Left lobe of liver (tissue), 2 donors: ENCODE results near the gene ENTPD8. TPM values are rescaled to one million over a fixed set of nuclear protein-coding genes. Genes with fewer than 3 reads are reported as not detected.
A peak's percentile ranks its signal among the peaks of the same experiment; 100 is the strongest.
"Not testable (repeated sequence)": the region's sequence is repeated elsewhere in the genome, so short reads cannot be mapped to it uniquely, and the experiment has no call there.

Experiments
- ATAC-seq: fragments of 200-7000 bp; cut with Tn5 transposase; one replicate; pipeline ENCODE4 v1.9.1; 2020; ENCODE audit warnings: mild to moderate bottlenecking, moderate library complexity
- DNase-seq: peaks from one replicate; pipeline ENCODE4 v3.0.0-alpha.2; 2020; ENCODE audit warnings: low spot score
- total RNA-seq: library from RNA; stranded (reverse); gene quantifications from one replicate; pipeline ENCODE4 v1.2.1, GENCODE V29; 2021
- donor health status: DM: no; HTN: no; CAD: no; lungs with moderate emphysema.
- donor health status: DM: no; HTN: yes; CAD: no.

ENTPD8 gene
- total RNA-seq, 1 donor from 2014 or later, result 9.0 TPM

GRCh38 chr9:137395666-137396010 is 45.5 kb downstream of the ENTPD8 start:
- no peak for DNase-seq
- no peak for ATAC-seq

GRCh38 chr9:137394866-137395665 is 46.1 kb downstream of the ENTPD8 start:
- DNase-seq (no peak), ATAC-seq (no peak)

DNA sequence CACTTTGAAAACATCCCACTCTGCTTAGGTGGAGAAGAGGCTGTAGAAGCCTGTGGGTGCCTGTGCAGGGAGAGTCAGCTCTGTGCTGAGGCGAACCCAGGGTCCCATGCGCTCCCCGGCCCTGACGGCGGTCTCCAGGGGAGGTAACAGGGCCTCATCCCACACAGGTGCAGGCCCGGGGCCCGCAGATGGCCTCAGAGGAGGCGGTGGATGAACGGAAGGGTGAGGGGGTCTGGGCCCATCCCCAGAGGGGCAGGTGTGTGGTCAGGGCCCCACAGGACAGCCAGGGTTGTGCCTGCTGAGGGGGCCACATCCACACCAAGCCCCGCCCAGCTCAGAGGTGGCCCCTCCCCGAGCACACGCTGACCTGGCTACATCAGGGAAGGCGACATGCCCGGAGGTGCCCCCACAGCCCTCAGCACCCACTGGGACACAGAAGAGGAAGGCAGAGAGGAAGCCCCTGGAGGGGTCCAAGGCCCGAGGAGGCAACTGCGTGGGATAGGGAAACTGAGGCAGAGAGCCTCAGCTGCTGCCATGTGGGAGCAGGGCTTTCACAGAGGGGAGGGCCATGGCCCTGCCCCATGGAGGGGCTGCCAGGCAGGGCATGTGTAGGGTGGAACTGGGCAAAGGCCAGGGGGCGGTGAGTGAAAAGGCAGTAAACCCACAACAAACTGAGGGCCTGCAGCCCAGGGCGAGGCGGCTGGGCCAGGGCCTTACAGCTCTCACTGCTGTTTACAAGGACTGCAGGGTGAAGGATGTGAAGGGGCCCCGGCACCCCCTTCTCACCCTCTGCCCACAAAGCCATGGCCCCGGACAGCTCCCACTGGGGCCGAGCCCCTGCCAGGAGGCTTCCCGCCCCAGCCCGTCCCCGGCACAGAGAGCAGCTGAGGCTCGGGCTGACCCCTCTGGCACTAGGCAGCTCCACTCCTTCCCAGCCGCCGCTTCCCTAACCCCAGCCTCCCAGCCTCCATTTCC is 47.7 kb downstream of the ENTPD8 start:
- DNase-seq (no peak), ATAC-seq (no peak)

DNA sequence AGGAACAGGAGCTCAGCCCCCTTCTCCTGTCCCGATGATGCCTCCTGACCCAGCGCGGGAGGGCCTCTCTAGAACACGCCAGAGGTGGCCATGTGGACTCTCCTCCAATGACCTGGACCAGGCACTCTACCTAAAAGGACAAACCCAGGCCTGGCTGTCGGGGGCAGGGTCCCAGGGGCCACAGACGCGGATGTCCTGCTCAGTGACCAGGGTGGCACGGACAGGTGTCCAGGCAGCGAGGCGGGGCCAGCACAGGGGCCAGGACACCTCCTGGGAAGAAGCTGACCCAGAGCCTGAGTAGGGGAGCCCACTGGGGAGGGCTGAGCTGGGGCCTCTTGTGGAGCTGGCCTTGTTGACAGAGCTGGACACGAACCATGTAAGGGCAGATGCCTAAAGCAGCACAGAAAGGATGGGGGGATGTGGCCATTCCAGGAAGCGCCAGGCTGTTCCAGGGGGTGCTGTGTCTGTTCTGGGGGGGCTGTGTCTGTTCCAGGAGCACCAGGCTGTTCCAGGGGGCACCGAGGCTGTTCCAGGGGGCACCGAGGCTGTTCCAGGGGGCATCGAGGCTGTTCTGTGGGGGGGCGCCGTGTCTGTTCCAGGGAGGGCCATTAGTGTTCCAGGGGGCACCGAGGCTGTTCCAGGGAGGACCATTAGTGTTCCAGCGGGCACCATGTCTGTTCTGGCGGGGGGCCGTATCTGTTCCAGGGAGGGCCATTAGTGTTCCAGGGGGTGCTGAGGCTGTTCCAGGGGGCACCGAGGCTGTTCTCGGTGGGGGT is 48.7 kb downstream of the ENTPD8 start:
- ATAC-seq (no peak), DNase-seq (no peak)

GRCh38 chr9:137391411-137391754 is 49.8 kb downstream of the ENTPD8 start:
- no peak for ATAC-seq

DNA sequence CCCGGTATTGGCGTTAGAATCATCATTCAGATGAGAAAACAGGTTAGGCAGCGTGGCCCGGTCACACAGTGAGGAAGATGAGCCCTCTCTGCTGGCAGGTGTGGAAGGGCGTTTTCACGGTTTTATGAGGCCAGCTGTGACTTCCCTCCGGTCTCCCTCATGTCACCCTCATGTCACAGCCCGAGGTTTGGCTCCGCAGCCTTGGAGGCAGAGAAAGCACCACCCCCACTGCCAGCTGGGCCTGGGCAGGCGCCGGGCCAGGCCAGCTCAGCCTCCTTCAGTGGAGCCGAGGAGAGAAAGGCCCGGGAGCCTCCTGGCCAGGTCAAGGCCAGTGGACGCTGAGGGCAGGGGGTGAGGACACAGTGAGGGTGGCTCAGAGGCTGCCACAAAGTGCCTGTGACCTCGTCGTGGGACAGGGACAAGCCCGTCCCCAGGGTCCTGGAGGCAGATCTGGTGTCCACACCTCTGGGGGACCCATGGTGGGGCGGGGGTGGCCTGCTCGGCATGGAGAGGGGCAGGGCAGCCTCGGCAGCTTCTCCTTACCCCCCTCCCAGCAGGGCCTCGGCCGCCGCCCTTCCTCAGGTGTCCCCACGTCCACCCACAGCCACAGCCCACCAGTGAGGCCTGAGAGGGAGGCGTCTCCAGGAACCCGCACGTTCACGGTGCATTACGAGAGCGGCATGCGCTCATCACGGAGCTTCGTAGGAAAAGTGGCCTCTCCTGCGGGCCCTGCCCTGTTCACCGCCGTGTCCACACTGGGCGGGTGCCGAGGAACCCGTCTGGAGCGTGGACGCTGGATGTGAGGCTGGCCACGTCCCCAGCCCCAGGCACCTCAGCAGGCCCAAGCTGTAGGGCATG is 50.4 kb downstream of the ENTPD8 start:
- DNase-seq (no peak), ATAC-seq (peak; percentile 11)

More at GRCh38 chr9:137391411-137391754, 49.8 kb downstream of the ENTPD8 start:
- DNase-seq, result no peak

- no peak for DNase-seq
- no peak for ATAC-seq
Measured at GRCh38 chr9:137389428-137389746, 51.8 kb downstream of the ENTPD8 start.

DNA sequence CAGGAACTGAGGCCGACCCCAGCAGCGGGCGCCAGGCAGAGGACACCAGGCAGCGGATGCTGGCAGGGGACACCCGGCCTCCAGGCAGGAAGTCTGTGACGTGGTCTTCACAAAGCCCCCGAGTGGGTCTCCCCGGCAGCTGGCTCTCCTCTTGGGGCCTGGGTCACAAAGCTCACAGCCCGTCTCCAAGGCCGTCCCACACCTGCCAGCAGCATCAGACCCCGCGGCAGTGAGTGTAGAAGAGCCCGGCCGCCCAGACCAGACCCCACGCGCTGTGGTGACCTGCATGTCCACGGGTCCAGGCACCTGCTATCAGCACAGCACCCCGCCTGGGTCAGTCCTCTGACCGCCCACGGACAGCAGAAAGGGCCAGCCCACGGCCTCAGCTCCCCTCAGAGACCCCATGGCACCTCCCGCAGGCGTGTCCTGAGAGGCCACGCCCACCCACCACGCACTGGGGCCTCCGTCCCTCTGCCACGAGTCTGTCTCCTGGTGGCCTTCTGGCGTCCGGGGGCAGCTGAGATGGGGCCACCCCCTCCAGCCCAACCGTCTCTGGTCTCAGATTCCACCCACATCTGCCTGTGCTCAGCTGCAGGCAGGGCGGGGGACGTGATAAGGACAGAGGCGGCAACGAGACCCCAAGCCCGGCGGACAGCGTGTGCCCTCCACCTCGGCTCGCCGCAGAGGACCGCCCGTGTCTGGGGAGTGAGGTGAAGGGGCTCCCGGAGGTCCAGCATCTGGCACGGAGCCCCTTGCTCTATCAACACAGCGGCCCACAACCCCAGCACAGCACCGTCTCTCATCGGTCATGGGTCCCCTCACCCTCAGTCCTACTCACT is 52.3 kb downstream of the ENTPD8 start:
- ATAC-seq (no peak), DNase-seq (no peak)

- ATAC-seq, result peak; percentile 8
Measured at GRCh38 chr9:137387891-137388560, 53.1 kb downstream of the ENTPD8 start.

GRCh38 chr9:137387114-137387890 is 53.9 kb downstream of the ENTPD8 start:
- no peak for DNase-seq
- peak; percentile 8 for ATAC-seq

More at GRCh38 chr9:137387891-137388560, 53.1 kb downstream of the ENTPD8 start:
- DNase-seq, result no peak

DNA sequence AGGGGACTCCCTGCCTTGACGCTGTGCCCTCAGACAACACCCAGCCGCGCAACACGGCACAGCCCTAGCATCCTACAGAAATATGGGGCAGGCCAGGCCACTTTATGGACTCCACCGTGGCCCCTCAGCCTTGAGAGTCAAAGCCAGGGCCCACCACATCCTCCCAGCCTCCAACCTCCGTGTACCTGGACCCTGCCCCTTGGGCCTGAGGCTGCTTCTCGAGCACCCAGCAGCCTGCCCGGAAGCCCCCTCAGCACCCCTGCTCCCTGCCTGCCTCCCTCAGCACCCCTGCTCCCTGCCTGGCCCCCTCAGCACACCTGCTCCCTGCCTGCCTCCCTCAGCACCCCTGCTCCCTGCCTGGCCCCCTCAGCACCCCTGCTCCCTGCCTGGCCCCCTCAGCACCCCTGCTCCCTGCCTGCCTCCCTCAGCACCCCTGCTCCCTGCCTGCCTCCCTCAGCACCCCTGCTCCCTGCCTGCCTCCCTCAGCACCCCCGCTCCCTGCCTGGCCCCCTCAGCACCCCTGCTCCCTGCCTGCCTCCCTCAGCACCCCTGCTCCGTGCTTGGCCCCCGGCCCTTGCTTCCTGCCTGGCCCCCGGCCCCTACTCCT is 54.5 kb downstream of the ENTPD8 start:
- not testable (repeated sequence) for ATAC-seq, DNase-seq

GRCh38 chr9:137385061-137385655 is 56.0 kb downstream of the ENTPD8 start:
- no peak for ATAC-seq
- no peak for DNase-seq

Other genes with a start within 250 kb of the ENTPD8 start
- gene TPRN, start 240.6 kb downstream of the ENTPD8 start, total RNA-seq, result 13.7 TPM
- 24.5 TPM for gene TMEM203, start 235.7 kb downstream of the ENTPD8 start, total RNA-seq
- 10.1 TPM for gene NDOR1, start 235.7 kb downstream of the ENTPD8 start, total RNA-seq
- gene RNF208, start 219.1 kb downstream of the ENTPD8 start, total RNA-seq, result 7.3 TPM
- 0.81 TPM for gene CYSRT1, start 216.2 kb downstream of the ENTPD8 start, total RNA-seq
- not detected for gene RNF224, start 213.9 kb downstream of the ENTPD8 start, total RNA-seq
- not detected for gene SLC34A3, start 210.5 kb downstream of the ENTPD8 start, total RNA-seq
- 123 TPM for gene TUBB4B, start 200.1 kb downstream of the ENTPD8 start, total RNA-seq
- gene STPG3, start 190.1 kb downstream of the ENTPD8 start, total RNA-seq, result not detected
- 22.2 TPM for gene NELFB, start 186.0 kb downstream of the ENTPD8 start, total RNA-seq
- gene TOR4A, start 163.6 kb downstream of the ENTPD8 start, total RNA-seq, result 3.6 TPM
- 1.3 TPM for gene NRARP, start 139.1 kb downstream of the ENTPD8 start, total RNA-seq
- gene EXD3, start 18.2 kb downstream of the ENTPD8 start, total RNA-seq, result 19.3 TPM
- gene NOXA1, start 18.0 kb downstream of the ENTPD8 start, total RNA-seq, result 6.0 TPM
- 23.0 TPM for gene NSMF, start 18.0 kb upstream of the ENTPD8 start, total RNA-seq
- gene PNPLA7, start 109.0 kb upstream of the ENTPD8 start, total RNA-seq, result 17.7 TPM
- gene MRPL41, start 110.5 kb upstream of the ENTPD8 start, total RNA-seq, result 100 TPM
- gene DPH7, start 137.6 kb upstream of the ENTPD8 start, total RNA-seq, result 14.4 TPM
- 13.0 TPM for gene ZMYND19, start 149.2 kb upstream of the ENTPD8 start, total RNA-seq
- gene ARRDC1, start 164.3 kb upstream of the ENTPD8 start, total RNA-seq, result 29.0 TPM
- gene EHMT1, start 177.6 kb upstream of the ENTPD8 start, total RNA-seq, result 64.2 TPM